ENCODE data around the gene MOB1B.
"Not testable (repeated sequence)": the region's sequence is repeated elsewhere in the genome, so short reads cannot be mapped to it uniquely, and the experiment has no call there.

GRCh38 chr4:71032106-71032505, 129.9 kb downstream of the MOB1B start:
- not testable (repeated sequence) for TF ChIP-seq ZFP30 (CRISPR knock-in tag; IDR thresholded peaks at IDR 0.05); PPARA (CRISPR knock-in tag; IDR thresholded peaks at IDR 0.05; ENCODE audit: borderline replicate concordance); ZNF565 (CRISPR knock-in tag; conservative IDR thresholded peaks at IDR 0.05; ENCODE audit: low read depth); ZFP3 (CRISPR knock-in tag; IDR thresholded peaks at IDR 0.05); TCF4 (CRISPR knock-in tag; IDR thresholded peaks at IDR 0.05; ENCODE audit: borderline replicate concordance); SNAI2 (CRISPR knock-in tag; IDR thresholded peaks at IDR 0.05); TOX (CRISPR knock-in tag; IDR thresholded peaks at IDR 0.05; ENCODE audit: borderline replicate concordance); RARB (CRISPR knock-in tag; IDR thresholded peaks at IDR 0.05); ZNF8 (CRISPR knock-in tag; IDR thresholded peaks at IDR 0.05); CSDC2 (CRISPR knock-in tag; IDR thresholded peaks at IDR 0.05)
- TF ChIP-seq, protein P1, sequence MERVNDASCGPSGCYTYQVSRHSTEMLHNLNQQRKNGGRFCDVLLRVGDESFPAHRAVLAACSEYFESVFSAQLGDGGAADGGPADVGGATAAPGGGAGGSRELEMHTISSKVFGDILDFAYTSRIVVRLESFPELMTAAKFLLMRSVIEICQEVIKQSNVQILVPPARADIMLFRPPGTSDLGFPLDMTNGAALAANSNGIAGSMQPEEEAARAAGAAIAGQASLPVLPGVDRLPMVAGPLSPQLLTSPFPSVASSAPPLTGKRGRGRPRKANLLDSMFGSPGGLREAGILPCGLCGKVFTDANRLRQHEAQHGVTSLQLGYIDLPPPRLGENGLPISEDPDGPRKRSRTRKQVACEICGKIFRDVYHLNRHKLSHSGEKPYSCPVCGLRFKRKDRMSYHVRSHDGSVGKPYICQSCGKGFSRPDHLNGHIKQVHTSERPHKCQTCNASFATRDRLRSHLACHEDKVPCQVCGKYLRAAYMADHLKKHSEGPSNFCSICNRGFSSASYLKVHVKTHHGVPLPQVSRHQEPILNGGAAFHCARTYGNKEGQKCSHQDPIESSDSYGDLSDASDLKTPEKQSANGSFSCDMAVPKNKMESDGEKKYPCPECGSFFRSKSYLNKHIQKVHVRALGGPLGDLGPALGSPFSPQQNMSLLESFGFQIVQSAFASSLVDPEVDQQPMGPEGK (CRISPR knock-in tag; IDR thresholded peaks at IDR 0.05; ENCODE audit: borderline replicate concordance), result not testable (repeated sequence)
- TF ChIP-seq, protein P2, sequence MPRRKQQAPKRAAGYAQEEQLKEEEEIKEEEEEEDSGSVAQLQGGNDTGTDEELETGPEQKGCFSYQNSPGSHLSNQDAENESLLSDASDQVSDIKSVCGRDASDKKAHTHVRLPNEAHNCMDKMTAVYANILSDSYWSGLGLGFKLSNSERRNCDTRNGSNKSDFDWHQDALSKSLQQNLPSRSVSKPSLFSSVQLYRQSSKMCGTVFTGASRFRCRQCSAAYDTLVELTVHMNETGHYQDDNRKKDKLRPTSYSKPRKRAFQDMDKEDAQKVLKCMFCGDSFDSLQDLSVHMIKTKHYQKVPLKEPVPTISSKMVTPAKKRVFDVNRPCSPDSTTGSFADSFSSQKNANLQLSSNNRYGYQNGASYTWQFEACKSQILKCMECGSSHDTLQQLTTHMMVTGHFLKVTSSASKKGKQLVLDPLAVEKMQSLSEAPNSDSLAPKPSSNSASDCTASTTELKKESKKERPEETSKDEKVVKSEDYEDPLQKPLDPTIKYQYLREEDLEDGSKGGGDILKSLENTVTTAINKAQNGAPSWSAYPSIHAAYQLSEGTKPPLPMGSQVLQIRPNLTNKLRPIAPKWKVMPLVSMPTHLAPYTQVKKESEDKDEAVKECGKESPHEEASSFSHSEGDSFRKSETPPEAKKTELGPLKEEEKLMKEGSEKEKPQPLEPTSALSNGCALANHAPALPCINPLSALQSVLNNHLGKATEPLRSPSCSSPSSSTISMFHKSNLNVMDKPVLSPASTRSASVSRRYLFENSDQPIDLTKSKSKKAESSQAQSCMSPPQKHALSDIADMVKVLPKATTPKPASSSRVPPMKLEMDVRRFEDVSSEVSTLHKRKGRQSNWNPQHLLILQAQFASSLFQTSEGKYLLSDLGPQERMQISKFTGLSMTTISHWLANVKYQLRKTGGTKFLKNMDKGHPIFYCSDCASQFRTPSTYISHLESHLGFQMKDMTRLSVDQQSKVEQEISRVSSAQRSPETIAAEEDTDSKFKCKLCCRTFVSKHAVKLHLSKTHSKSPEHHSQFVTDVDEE (CRISPR knock-in tag; IDR thresholded peaks at IDR 0.05), result not testable (repeated sequence)

Data from SK-N-SH treated with all-trans-retinoic acid at 6 μM for 48 hours (cell line).